Activated naive CD4-positive, alpha-beta T cell (primary cell): ENCODE results near the gene HBP1.
"Not testable (repeated sequence)": the region's sequence is repeated elsewhere in the genome, so short reads cannot be mapped to it uniquely, and the experiment has no call there.

Experiments
- DNase-seq, 4 experiments: peaks; one replicate each; lab custom pipeline; 2025; lab: John Stamatoyannopoulos, UW

The HBP1 gene

DNA sequence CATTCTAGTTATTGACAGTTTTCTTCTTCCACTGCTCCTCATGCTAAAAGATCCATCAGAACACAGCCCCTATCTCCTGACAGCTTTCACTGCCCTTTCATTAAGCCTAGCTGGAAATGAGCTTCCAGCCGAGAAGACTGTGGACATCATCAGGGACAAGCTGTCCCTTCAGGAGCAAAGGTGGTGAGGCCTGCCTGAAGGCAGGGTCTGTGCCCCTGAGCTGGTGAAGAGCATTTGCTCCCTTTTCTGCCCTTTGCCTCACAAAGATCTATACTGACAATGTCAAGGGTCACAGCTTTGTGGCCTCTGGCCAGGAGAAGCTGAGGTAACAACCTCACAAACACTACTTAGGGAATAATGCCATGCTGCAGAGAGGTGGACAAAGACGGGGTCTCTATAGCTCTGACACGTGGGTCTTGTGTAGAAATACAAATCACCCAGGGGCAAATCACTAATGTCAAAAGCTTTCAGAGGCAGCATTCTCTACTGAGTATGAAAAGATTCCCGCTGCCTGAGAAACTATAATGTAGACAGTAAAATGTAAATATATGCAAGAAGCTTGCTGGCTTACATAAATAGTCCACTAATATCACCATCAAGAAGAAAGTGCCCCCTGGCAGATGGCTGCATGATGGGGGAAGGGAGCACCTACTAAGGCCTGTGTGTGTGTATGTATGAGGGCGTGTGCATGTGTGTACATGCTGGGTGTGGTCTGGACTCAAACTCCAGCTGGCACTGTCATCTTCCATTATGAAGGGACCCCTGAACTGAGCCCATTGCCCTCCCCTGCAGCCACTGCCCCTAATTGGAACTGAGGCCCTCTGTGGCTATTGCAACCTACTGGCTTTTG lies 55.8 kb downstream of the HBP1 start:
- no peak for DNase-seq

DNA sequence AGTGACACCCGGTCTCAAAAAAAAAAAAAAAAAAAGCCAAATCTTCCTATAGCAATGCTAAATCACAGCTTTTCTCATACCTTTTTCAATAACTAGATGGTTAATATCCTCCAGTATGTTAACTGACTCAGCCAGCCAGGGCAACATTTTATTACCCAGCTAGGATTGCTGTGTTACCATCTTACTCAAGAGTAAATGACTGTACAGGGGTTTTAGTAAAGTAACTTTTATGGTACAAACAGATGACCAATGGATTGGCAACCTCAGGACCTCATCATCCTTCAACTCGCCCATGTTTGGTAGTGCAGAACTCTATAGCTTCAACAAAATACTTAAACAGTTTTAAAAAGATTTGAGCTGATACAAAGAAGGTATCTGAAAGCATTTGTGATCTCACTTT lies 59.5 kb downstream of the HBP1 start:
- DNase-seq, result no peak

DNA sequence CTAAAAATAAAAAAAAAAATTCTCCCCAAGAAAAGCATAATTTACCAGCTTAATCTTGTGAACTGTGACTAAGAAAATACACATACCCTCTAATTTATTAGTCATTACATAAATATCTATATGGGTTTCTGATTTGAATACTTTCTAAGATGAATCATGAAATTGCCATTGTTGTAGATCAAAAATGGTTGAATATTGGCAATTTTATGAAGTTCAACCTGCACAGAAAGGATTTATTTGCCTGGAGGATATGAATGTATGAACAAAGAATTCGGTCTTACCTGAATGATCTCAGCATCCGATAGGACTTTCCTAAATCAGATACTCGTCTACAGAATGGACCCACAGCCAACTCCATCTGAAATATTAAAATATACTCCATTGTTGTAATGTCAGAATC lies 61.5 kb downstream of the HBP1 start:
- no peak for DNase-seq

DNA sequence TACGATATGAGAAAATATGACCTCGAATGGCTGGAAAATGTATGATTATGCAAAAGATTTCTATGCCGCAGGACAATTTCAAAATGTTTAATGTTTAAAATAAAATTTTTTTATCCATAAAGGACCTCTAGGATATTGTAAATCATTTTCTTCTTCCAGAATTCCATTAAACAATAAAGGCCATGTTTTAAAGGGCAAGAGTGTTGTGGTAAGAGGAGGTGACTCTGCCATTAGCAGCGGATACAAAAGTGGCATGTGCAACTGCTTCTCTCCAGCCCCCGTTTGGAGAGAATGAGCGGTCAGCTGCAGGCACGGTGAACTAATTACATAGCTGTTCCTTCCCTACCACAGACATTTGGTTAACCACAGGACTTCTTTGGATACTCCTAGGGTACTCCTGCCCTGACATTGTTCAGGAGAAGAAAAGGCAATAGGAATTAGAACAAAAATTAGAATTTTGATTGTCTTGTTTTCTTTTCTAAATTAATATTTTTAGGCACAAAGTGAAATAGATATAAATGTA lies 63.8 kb downstream of the HBP1 start:
- no peak for DNase-seq

DNA sequence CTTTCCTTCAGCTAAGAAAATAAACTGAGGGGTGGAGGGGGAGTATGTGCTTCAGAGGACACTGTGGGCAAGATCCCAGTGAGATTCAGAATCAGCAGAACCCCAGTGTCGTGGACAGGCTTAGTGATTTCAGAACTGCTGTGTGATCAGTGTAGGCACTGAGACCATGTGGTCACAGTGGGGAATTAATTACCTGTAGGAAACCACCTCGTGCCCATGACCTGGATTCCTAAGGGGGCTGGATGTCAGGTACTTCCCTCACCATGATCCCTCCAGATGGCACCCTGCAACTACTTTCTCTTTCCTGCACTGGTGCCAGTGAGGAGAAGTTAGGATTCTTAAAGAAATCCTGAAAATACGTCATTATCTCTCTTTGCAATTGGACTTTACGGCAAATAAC lies 64.4 kb downstream of the HBP1 start:
- no peak for DNase-seq

DNA sequence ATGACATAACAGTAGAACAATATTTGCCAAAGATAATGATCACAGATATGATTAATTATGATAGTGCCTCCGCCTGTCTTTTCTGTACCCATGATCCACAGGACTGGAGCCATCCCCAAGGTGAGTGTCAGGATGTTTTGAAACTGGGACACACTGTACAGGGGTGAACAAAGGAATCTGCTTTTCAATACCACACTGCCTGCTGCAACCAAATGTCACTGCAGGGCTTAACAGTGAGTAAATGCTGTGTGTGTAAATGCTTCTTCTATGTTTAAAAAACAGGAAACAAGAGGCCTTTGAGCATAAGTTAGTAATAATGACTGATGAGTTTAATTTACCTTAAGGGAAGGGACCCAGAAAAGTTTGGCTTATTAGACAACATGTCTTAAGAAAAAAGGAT lies 65.2 kb downstream of the HBP1 start:
- no peak for DNase-seq

DNA sequence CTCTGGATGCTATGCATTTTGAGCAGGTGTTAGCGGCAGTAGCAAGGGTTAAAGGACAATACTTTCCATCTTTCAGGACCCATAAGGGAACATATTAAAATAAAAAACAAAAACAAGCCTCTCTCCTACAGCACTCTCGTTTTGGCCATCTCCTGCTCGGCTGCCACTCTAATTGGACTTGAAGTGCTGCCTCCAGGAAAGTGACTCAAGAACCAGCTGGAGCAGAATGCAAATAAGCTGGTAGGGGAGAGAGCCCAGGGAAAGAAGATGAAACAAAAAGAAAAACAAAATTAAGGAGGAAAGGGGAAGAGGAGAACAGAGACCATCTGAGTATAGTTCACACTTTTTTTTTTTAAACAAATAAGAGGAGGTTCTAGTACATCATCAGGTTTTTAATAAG lies 65.6 kb downstream of the HBP1 start:
- DNase-seq, result no peak

DNA sequence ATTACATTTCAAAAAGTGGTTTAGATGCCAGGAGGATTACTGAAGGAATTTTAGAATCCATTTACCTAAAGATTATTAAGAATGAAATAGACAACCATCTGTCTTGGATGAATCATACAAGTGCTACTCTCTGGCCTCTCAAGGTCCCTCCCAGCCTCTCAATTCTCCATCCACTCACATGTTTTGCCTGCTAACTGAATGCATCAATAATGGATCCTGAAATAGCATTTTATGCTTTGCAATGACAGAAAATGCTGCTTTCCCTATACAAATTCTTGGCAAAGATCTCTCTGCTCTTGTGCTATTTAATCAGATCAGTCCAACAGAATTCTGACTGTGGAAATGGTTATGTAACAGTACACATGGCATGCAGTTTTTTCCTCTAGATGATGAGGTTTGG lies 68.1 kb downstream of the HBP1 start:
- no peak for DNase-seq

DNA sequence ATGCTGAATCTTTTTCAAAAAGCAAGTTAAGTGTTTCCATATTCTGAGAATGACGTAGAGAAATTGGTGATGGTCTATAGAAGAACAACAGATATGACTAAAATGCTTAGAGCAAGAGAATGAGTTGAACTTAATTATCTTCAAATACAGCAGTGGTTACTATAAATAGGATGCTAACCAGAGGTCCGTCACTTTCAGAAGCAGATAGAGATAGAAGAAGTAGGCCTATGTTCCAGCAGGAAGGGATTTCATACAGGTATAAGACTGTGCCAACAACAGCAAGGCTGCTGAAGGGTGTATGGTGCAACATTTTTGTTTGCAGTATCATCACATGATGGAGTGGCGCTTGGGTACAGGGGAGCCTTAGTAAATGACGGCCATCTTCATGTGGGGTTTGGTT lies 68.6 kb downstream of the HBP1 start:
- DNase-seq, result no peak

DNA sequence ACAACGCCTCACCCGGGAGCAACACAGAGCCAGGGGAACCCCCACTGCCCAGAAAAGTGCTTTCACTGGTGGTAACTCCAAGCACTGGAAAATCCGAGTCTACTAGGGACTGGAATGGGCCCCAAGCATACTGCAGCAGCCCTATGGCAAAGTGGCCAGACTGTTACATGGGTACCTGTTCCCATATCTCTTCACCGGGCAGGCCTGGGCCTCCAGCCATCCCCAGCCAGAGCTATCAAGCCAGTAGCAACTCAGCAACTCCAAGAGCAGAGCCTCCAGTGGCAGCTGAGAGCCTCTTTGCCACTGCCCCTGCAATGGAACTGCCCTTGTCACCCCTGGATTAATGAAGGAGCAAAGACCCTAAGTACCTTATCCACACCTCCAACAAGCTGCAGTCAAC lies 73.5 kb downstream of the HBP1 start:
- DNase-seq, result no peak

DNA sequence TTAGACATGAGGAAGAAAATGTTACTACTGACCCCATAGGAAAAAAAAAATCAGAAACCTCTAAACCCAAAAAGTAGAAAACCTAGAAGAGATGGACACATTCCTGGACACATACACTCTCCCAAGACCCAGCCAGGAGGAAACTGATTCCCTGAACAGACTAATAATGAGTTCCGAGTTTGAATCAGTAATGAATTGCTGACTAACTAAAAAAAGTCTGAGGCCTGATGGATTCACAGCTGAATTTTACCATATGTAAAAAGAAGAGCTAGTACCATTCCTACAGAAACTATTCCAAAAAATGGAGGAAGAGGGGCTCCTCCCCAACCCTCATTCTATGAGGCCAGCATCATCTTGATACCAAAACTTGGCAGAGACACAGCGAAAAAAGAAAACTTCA lies 75.8 kb downstream of the HBP1 start:
- no peak for DNase-seq

DNA sequence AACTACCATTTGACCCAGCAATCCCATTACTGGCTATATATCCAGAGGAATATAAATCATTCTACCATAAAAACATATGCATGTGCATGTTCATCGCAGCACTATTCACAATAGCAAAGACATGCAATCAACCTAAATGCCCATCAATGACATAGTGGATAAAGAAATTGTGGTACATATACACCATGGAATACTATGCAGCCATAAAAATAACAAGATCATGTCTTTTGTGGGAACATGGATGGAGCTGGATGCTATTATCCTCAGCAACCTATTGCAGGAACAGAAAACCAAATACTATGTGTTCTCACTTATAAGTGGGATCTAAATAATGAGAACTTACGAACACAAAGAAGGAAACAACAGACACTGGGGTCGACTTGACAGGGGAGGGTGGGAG lies 78.0 kb downstream of the HBP1 start:
- not testable (repeated sequence) for DNase-seq

DNA sequence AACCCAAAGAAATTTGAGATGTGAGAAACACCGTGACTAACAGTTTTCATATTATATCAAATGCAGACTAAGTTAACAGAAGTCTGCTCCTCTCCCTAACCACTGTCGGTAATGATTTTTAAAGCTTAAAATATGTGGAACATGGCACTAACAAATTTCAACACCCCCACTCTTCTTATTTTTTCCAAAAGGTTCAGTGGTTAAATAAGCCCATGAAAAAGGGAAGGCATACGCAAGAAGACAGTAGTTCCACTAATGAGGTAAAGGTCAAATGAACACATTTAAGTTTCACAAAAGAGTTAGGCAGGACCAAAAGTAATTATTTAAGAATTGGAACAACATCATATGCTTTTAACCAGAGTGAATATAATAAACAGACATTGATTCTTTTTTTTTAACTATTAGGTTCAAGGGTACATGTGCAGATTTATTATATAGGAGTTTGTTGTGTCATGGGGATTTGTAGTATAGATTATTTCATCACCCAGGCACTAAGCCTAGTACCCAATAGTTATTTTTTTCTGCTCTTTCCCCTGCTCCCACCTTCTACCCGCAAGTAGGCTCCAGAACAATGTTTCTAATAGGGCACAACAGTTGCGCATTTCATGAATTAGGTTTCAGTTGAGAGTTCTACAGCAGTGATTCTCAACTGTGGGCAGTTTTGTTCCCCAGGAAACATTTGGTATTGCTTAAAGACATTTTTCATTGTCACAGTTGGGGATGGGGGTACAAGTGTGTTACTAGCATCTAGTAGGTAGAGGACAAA lies 79.9 kb downstream of the HBP1 start:
- no peak for DNase-seq

DNA sequence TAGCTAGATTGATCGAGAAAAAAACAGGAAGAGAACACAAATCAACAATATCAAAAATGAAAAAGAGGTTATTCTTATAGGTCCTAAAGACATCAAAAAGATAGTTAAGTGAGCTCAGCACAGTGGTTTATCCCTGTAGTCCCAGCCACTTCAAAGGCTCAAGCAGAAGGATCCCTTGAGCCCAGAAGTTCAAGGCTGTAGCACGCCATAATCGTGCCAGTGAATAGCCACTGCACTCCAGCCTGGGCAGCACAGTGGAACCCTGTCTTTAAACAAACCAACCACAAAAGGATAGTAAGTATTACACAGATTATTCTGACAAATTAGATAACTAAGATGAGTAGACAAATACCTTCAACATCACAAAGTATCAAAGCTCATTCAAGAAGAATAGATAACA lies 83.2 kb downstream of the HBP1 start:
- no peak for DNase-seq
